Measurements from ENCODE around the gene UBE2J1. TPM values are rescaled to one million over a fixed set of nuclear protein-coding genes. Genes with fewer than 3 reads are reported as not detected.

Gene UBE2J1
- total RNA-seq, 1 experiment from 2014 or later = 29.0 TPM

- Histone ChIP-seq H3K4me2 (no peak overlapping the region), H3K9me3 (ENCODE audit: insufficient read depth, low read depth) (no peaks in the 10 kb centered on the region), H4K20me1 (ENCODE audit: insufficient read depth) (no peaks in the 10 kb centered on the region), H3K4me1 (replicated peaks; ENCODE audit: insufficient read depth) (peaks cover 6% of the 10 kb centered on the region; the same call in 1 of the 2 replicates), H3K27ac (no peak overlapping the region), H3K27me3 (ENCODE audit: insufficient read depth, low read depth) (no peaks in the 10 kb centered on the region), H3K4me3 (no peak overlapping the region), H3K36me3 (ENCODE audit: low read depth) (no peaks in the 10 kb centered on the region), H3K9me2 (ENCODE audit: insufficient read depth) (no peaks in the 10 kb centered on the region), H3K79me2 (ENCODE audit: low read depth) (peaks cover 6% of the 10 kb centered on the region), H2AFZ (no peak overlapping the region), H3F3A (ENCODE audit: insufficient read depth, low read depth) (peaks cover 12% of the 10 kb centered on the region; the same call in 1 of the 2 replicates)
- CTCF ChIA-PET = interaction anchor here (0.5 to 0.6 kb wide), 2 partner anchors 150 to 279 kb away, joined by 3 to 5 read pairs; no protein-coding TSS in a partner anchor
- no TSS peak for BruUV-seq (replicated peaks)
- TF ChIP-seq EZH2 (IDR thresholded peaks at IDR 0.05; ENCODE audit: low read depth) = no peak
- POLR2A ChIA-PET (ENCODE audit: unreplicated experiment) = interaction anchor here (0.9 kb wide), 1 partner anchor 59 kb away, joined by 27 read pairs; no protein-coding TSS in a partner anchor
- intact Hi-C loops (cut with micrococcal nuclease; ENCODE audit: unreplicated experiment) = no loop called here
- DNase-seq = no peak
Observed at GRCh38 chr6:89356642-89357170, 4.2 kb upstream of the UBE2J1 start.

- Histone ChIP-seq H3K9me3 (ENCODE audit: insufficient read depth, low read depth) (no peaks in the 10 kb centered on the region), H3K27me3 (ENCODE audit: insufficient read depth, low read depth) (no peaks in the 10 kb centered on the region), H3K9me2 (ENCODE audit: insufficient read depth) (no peaks in the 10 kb centered on the region), H3K4me2 (no peak overlapping the region), H3K79me2 (ENCODE audit: low read depth) (peaks cover 17% of the 10 kb centered on the region), H4K20me1 (ENCODE audit: insufficient read depth) (no peaks in the 10 kb centered on the region), H3F3A (ENCODE audit: insufficient read depth, low read depth) (peaks cover 12% of the 10 kb centered on the region; the same call in 1 of the 2 replicates), H3K4me3 (no peak overlapping the region), H3K4me1 (replicated peaks; ENCODE audit: insufficient read depth) (peaks cover 6% of the 10 kb centered on the region), H2AFZ (no peak overlapping the region), H3K36me3 (ENCODE audit: low read depth) (no peaks in the 10 kb centered on the region), H3K27ac (no peak overlapping the region)
- ChIA-PET CTCF (no interaction called here), POLR2A (ENCODE audit: unreplicated experiment) (no interaction called here)
- no TSS peak for BruUV-seq (replicated peaks)
- no peak for DNase-seq
- TF ChIP-seq, protein P1, sequence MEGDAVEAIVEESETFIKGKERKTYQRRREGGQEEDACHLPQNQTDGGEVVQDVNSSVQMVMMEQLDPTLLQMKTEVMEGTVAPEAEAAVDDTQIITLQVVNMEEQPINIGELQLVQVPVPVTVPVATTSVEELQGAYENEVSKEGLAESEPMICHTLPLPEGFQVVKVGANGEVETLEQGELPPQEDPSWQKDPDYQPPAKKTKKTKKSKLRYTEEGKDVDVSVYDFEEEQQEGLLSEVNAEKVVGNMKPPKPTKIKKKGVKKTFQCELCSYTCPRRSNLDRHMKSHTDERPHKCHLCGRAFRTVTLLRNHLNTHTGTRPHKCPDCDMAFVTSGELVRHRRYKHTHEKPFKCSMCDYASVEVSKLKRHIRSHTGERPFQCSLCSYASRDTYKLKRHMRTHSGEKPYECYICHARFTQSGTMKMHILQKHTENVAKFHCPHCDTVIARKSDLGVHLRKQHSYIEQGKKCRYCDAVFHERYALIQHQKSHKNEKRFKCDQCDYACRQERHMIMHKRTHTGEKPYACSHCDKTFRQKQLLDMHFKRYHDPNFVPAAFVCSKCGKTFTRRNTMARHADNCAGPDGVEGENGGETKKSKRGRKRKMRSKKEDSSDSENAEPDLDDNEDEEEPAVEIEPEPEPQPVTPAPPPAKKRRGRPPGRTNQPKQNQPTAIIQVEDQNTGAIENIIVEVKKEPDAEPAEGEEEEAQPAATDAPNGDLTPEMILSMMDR (conservative IDR thresholded peaks at IDR 0.05) = no peak
- no peak for TF ChIP-seq EZH2 (IDR thresholded peaks at IDR 0.05; ENCODE audit: low read depth)
- intact Hi-C loops (cut with micrococcal nuclease; ENCODE audit: unreplicated experiment) = no loop called here
Observed at GRCh38 chr6:89355511-89356194, 3.1 kb upstream of the UBE2J1 start.

- CTCF ChIA-PET = interaction anchor here (1.6 kb wide), 1 partner anchor 56 kb away, joined by 5 read pairs; no protein-coding TSS in a partner anchor
- peaks cover 16% of the 10 kb centered on the region for H3K4me1 ChIP-seq (replicated peaks; ENCODE audit: insufficient read depth)
- intact Hi-C loops (cut with micrococcal nuclease; ENCODE audit: unreplicated experiment) = loop anchor here (5.0 kb wide), 1 partner anchor 272 kb away; the partner anchor contains the start of gene PNRC1
- no peaks in the 10 kb centered on the region for H3K9me3 ChIP-seq (ENCODE audit: insufficient read depth, low read depth)
- POLR2A ChIA-PET (ENCODE audit: unreplicated experiment) = no interaction called here
- no peaks in the 10 kb centered on the region for H3K27me3 ChIP-seq (ENCODE audit: insufficient read depth, low read depth)
- H2AFZ ChIP-seq = no peak overlapping the region
- no peaks in the 10 kb centered on the region for H3K36me3 ChIP-seq (ENCODE audit: low read depth)
- no peak for DNase-seq
- peak overlapping the region; percentile 88; the same call in 1 of the 2 replicates for H3K27ac ChIP-seq
- H3K9me2 ChIP-seq (ENCODE audit: insufficient read depth) = no peaks in the 10 kb centered on the region
- peaks cover 35% of the 10 kb centered on the region for H3K79me2 ChIP-seq (ENCODE audit: low read depth)
- BruUV-seq (replicated peaks) = no TSS peak
- H4K20me1 ChIP-seq (ENCODE audit: insufficient read depth) = no peaks in the 10 kb centered on the region
- H3K4me3 ChIP-seq = no peak overlapping the region
- H3F3A ChIP-seq (ENCODE audit: insufficient read depth, low read depth) = peaks cover 12% of the 10 kb centered on the region; the same call in 1 of the 2 replicates
- TF ChIP-seq EZH2 (IDR thresholded peaks at IDR 0.05; ENCODE audit: low read depth) = no peak
- TF ChIP-seq, protein P1 (conservative IDR thresholded peaks at IDR 0.05) = no peak
- H3K4me2 ChIP-seq = peak overlapping the region; percentile 91
Observed at GRCh38 chr6:89353702-89354392, 1.3 kb upstream of the UBE2J1 start.

Measured in PC-9 (cell line).